Urothelium cell line (cell line): ENCODE data around the gene EME2.

Experiments
- DNase-seq: peaks from one replicate; pipeline ENCODE4 v3.0.0; 2011; ENCODE audit warnings: low spot score, mixed read lengths
- FAIRE-seq: peaks from 2 replicates; lab custom pipeline; 2011; peaks lifted over from hg19 to GRCh38; lab: Jason Lieb, UNC

Gene EME2

GRCh38 chr16:1777375-1778199 lies 5.0 kb downstream of the EME2 start:
- DNase-seq (no peak), FAIRE-seq (no peak)

DNA sequence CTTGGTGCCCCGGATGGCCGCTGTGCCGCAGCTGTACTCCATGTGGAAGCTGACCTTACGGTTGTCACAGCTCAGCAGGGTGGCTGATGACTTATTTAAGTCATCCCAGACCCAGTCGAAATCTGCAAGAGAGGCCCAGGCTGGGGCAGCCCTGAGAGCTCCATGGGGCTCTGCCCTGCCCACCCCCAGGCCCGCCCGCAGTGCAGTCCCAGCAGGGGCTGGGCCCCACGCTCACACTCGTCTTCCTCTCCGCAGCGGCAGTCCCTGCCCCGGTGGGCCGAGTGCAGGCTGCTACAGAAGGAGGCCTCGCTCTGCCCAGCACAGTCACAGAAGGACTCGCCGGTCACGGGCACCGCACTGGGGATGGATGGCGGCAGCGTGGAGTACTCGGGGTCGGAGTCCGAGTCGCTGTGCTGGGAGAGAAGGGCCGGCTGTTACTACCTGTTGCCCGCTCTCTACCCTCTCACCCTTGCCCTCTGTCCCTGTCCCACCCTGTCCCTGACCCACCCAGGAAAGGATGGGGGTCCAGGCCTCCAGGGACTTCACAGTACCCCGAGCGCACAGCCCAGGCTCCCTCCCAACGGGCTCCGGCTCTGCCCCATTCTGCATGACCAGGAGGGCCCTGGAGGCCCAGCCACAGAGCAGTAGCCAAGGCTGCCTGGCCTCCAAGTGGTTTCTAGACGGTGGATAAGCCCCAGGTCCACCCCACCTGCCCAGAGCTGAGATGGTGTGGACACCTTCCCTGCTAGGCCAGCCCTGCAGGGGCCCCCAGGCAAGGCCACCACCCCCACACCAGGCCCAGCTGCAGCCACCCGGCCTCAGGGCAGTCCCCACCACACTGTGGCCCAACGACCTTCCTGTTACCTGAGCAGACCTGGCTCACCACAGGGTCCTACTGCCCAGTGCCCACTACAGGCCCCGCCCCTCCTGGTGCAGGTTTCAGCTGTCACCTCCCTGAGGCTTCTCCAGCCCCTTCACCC lies 5.9 kb downstream of the EME2 start:
- FAIRE-seq: no peak
- DNase-seq: no peak

GRCh38 chr16:1779234-1779701 lies 6.7 kb downstream of the EME2 start:
- FAIRE-seq (no peak), DNase-seq (no peak)

GRCh38 chr16:1779741-1780676 lies 7.4 kb downstream of the EME2 start:
- no peak for FAIRE-seq
- DNase-seq: no peak

GRCh38 chr16:1780677-1781072 lies 8.1 kb downstream of the EME2 start:
- no peak for DNase-seq
- no peak for FAIRE-seq

DNA sequence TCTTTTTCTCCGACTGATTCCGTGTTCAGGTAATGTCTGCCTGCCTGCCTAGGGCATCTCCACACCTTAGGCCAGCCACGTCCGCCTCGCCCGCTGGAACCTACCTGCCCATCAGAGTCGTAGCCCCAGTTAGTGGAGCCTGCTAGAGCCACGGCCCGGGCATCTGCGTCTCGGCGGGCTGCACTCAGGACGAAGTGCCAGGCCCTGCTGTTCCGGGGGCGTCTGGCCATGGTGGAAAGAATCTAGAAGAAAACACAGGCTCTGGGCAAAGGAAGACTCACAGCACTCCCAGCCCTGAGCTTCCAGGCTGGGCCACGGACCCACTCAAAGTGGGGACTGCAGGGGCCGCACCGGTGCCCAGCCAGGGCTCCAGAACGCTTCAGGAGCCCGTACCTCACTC lies 8.6 kb downstream of the EME2 start:
- FAIRE-seq: peak; percentile 27
- DNase-seq: no peak

- no peak for DNase-seq
- FAIRE-seq: no peak
These were observed 9.3 kb downstream of the EME2 start for GRCh38 chr16:1781758-1782407.

GRCh38 chr16:1782408-1783264 lies 10.0 kb downstream of the EME2 start, which contains the start of the genes NUBP2 and SPSB3:
Gene NUBP2 (plus strand): TSS chr16:1782960. CDS start chr16:1783021, 61 bp downstream.
Gene SPSB3 (minus strand): TSS chr16:1782571. CDS start chr16:1781483, 1,088 bp downstream.
- peak; percentile 98 for FAIRE-seq

GRCh38 chr16:1784977-1785845 lies 12.6 kb downstream of the EME2 start:
- no peak for DNase-seq
- no peak for FAIRE-seq

More at GRCh38 chr16:1782408-1783264, 10.0 kb downstream of the EME2 start, which contains the start of the genes NUBP2 and SPSB3:
- peak; percentile 99 for DNase-seq

GRCh38 chr16:1785846-1786170 lies 13.2 kb downstream of the EME2 start:
- DNase-seq (no peak), FAIRE-seq (no peak)

DNA sequence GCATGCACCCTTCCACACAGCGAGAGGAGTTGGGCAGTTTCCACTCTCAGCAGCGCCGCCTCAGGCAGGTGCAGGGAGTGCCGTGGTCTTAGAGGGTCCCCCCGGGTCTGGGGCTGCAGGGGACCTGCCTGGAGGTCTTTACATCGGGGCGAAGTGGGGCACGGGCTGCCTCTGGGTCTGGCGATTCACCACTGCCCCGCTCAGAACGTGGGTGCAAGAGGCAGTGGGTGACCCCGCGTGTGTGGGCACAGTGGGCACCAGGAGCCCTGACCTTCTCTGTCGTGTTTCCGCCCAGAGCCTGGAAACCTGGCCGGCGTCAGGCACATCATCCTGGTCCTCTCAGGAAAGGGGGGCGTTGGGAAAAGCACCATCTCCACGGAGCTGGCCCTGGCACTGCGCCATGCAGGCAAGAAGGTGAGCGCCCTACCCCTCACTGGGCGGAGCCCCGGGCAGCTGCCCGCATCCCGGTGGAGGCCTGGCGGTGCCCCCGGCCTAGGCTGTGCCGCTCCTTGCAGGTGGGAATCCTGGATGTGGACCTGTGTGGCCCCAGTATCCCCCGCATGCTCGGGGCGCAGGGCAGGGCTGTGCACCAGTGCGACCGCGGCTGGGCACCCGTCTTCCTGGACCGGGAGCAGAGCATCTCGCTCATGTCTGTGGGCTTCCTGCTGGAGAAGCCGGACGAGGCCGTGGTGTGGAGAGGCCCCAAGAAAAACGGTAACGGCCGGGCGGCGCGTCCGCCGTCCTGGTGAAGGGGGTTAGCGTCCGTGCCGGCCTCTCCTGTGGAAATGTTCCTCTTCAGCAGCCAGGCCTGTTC lies 13.8 kb downstream of the EME2 start:
- DNase-seq (no peak), FAIRE-seq (no peak)

- DNase-seq (no peak), FAIRE-seq (no peak)
These were observed 14.4 kb downstream of the EME2 start for GRCh38 chr16:1787056-1787321.

- DNase-seq (no peak), FAIRE-seq (no peak)
These were observed 14.9 kb downstream of the EME2 start for GRCh38 chr16:1787322-1788094.

DNA sequence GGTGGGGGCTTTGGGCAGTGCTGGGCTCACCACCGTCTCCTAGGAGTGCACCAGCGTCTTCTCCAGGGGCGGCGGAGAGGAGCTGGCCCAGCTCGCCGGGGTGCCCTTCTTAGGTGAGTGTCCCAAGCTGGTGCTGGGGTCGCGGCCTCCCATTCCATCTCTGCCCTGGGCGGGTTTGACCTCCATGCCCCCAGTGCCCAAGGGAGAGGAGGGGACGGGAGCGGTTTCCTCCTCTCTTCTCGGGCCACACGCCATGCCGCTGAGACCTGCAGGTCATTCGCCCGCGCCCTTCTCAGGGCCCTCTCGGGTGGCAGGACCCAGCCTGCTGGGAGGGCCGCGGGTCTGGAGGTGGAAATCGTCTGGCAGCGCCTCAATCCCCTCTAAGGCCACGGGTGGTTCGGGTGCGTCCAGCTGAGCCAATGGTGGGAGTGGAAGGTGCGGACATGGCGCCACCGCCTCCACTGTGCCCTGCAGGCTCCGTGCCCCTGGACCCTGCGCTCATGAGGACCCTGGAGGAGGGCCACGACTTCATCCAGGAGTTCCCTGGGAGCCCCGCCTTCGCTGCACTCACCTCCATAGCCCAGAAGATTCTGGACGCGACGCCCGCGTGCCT lies 15.6 kb downstream of the EME2 start:
- FAIRE-seq: no peak
- no peak for DNase-seq

GRCh38 chr16:1788708-1789100 lies 16.1 kb downstream of the EME2 start:
- FAIRE-seq (no peak), DNase-seq (no peak)

DNA sequence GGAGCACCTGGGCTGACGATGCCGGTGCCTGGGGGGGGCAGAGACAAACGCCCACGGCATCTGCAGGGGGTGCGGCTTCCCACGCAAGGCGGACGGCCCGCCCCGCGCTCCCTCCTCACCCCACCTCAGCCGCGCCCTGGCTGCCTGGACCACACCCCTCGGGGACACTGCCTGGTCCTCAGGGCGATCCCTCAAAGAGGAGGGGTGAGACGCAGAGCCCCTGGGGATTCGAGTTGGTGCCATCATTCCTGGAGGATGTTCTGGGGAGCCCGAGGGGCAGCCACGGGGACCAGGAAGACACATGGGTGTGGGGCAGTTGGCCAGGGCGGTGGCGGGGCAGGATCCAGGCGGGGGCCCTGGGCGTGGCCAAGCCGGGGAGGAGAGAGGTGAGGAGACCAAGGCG lies 17.0 kb downstream of the EME2 start:
- DNase-seq (no peak), FAIRE-seq (no peak)
